H1 (cell line): Measurements from ENCODE around the gene ICAM5.

Experiments
- CTCF ChIP-seq, 3 experiments: IDR thresholded peaks; 1 replicate in 2 of 3; 2 replicates in 1 of 3; pipeline versions ENCODE4 v1.5.1 to v1.6.1; 2011; ENCODE audit warnings: low read length in 3 of 3, mild to moderate bottlenecking in 3 of 3, inconsistent platforms in 2 of 3, low read depth in 1 of 3, moderate library complexity in 1 of 3; ENCODE audit not compliant: insufficient read depth in 1 of 3; ENCODE audit errors: control extremely low read depth in 1 of 3
- SIN3A ChIP-seq, 2 experiments: IDR thresholded peaks in 1 of 2; conservative IDR thresholded peaks in 1 of 2; 2 replicates each; pipeline ENCODE4 v1.6.1; 2011 to 2012; ENCODE audit warnings: low read length in 2 of 2, improper control_type of control experiment in 1 of 2, low read depth in 1 of 2, mild to moderate bottlenecking in 1 of 2

GRCh38 chr19:10291554-10292205, 1.9 kb downstream of the ICAM5 start:
- TF ChIP-seq SIN3A (conservative IDR thresholded peaks at IDR 0.05 in 1 of 2, IDR thresholded peaks at IDR 0.05 in 1 of 2; ENCODE audit: low read depth in 1 of 2, low read length in 2 of 2) (peak in 1 of 2 experiments; percentile 4; a peak in 1 of 4 replicates), CTCF (IDR thresholded peaks at IDR 0.05; ENCODE audit: control extremely low read depth in 1 of 3, insufficient read depth in 1 of 3, low read depth in 1 of 3, low read length in 3 of 3) (no peak)
